SK-N-SH (cell line): Measurements from ENCODE around the gene KLF15. TPM values are rescaled to one million over a fixed set of nuclear protein-coding genes. Genes with fewer than 3 reads are reported as not detected.

Experiments used
- CTCF ChIA-PET: fragments of 300-600, 350-600 bp; formaldehyde crosslinking; extraction: SDS; loops from one replicate; lab custom pipeline; 2021; lab: Yijun Ruan, JAX
- POLR2A ChIA-PET: fragments of 350-600 bp; sonication (Branson Sonifier 250); formaldehyde crosslinking; extraction: SDS; loops from one replicate; lab custom pipeline; 2020; ENCODE audit warnings: antibody characterized with exemption, inconsistent platforms; lab: Yijun Ruan, JAX
- DNase-seq: peaks from one replicate; pipeline ENCODE4 v3.0.0; 2012
- H2AFZ ChIP-seq: fragments of 200-600 bp; sonication (generic); 2 replicates; pipeline ENCODE4 v1.8.1; 2016; ENCODE audit warnings: antibody characterized with exemption, mild to moderate bottlenecking, low read depth
- H3F3A ChIP-seq: fragments of 200-600 bp; sonication (generic); replicated peaks from 2 replicates; pipeline ENCODE3; 2016; ENCODE audit warnings: antibody characterized with exemption, mild to moderate bottlenecking; ENCODE audit not compliant: insufficient read depth
- H3K27ac ChIP-seq, 2 experiments: fragments of 200-500 bp in 1 of 2; fragments of 200-600 bp in 1 of 2; sonication (Bioruptor generic) in 1 of 2; sonication (generic), shearing (Covaris generic) in 1 of 2; 2 replicates each; pipeline versions ENCODE4 v1.5.1 to v1.6.1; 2014 to 2016; ENCODE audit warnings: low read depth in 2 of 2, inconsistent platforms in 1 of 2, low read length in 1 of 2, mild to moderate bottlenecking in 1 of 2, mixed read lengths in 1 of 2
- H3K27me3 ChIP-seq: fragments of 200-600 bp; sonication (generic), shearing (Covaris generic); 2 replicates; pipeline ENCODE4 v1.6.1; 2016; ENCODE audit warnings: mixed run types; ENCODE audit not compliant: insufficient read depth
- H3K36me3 ChIP-seq, 2 experiments: fragments of 200-500 bp in 1 of 2; fragments of 200-600 bp in 1 of 2; sonication (Bioruptor generic) in 1 of 2; sonication (generic) in 1 of 2; replicated peaks in 1 of 2; 2 replicates each; pipeline versions ENCODE3 to v1.5.1; 2014 to 2016; ENCODE audit warnings: low read length in 1 of 2, mild to moderate bottlenecking in 1 of 2; ENCODE audit not compliant: insufficient read depth in 2 of 2, control insufficient read depth in 1 of 2
- H3K4me1 ChIP-seq, 2 experiments: fragments of 200-500 bp in 1 of 2; fragments of 200-600 bp in 1 of 2; sonication (Bioruptor generic) in 1 of 2; sonication (generic), shearing (Covaris generic) in 1 of 2; 2 replicates each; pipeline versions ENCODE4 v1.5.1 to v1.6.1; 2014 to 2016; ENCODE audit warnings: low read depth in 1 of 2, low read length in 1 of 2, mixed run types in 1 of 2; ENCODE audit not compliant: insufficient read depth in 2 of 2, control insufficient read depth in 1 of 2
- H3K4me2 ChIP-seq: fragments of 200-600 bp; sonication (generic), shearing (Covaris generic); 2 replicates; pipeline ENCODE4 v1.6.1; 2017; ENCODE audit warnings: mixed run types
- H3K4me3 ChIP-seq, 2 experiments: fragments of 200-500 bp in 1 of 2; fragments of 200-600 bp in 1 of 2; sonication (Bioruptor generic) in 1 of 2; sonication (generic), shearing (Covaris generic) in 1 of 2; 2 replicates each; pipeline versions ENCODE4 v1.5.1 to v1.8.1; 2014 to 2016; ENCODE audit warnings: low read depth in 2 of 2, inconsistent platforms in 1 of 2, low read length in 1 of 2, mild to moderate bottlenecking in 1 of 2, mixed read lengths in 1 of 2, moderate library complexity in 1 of 2
- H3K79me2 ChIP-seq: fragments of 200-600 bp; sonication (generic); 2 replicates; pipeline ENCODE4 v1.8.1; 2017; ENCODE audit warnings: mild to moderate bottlenecking; ENCODE audit not compliant: insufficient read depth
- H3K9ac ChIP-seq: fragments of 200-600 bp; sonication (generic); 2 replicates; pipeline ENCODE4 v1.6.1; 2017; ENCODE audit warnings: mixed run types
- H3K9me2 ChIP-seq: fragments of 200-600 bp; sonication (generic); 2 replicates; pipeline ENCODE4 v1.6.1; 2017; ENCODE audit warnings: mixed run types
- H3K9me3 ChIP-seq: fragments of 200-600 bp; sonication (generic); 2 replicates; pipeline ENCODE4 v1.6.1; 2017; ENCODE audit warnings: mixed run types, mild to moderate bottlenecking, moderate library complexity
- H4K20me1 ChIP-seq: fragments of 200-600 bp; sonication (generic); 2 replicates; pipeline ENCODE4 v1.6.1; 2017; ENCODE audit warnings: mild to moderate bottlenecking, mixed run types; ENCODE audit not compliant: insufficient read depth
- EP300 ChIP-seq, 2 experiments: IDR thresholded peaks; 2 replicates each; pipeline versions ENCODE4 v1.4.0 to v1.6.1; 2012; ENCODE audit warnings: borderline replicate concordance in 1 of 2, low read depth in 1 of 2, low read length in 1 of 2
- EZH2phosphoT487 ChIP-seq: fragments of 200-600 bp; sonication (generic); IDR thresholded peaks from 2 replicates; pipeline ENCODE4 v1.6.1; 2017; ENCODE audit warnings: low read depth, mixed run types, mild to moderate bottlenecking, antibody characterized with exemption, moderate library complexity, borderline replicate concordance
- FOSL2 ChIP-seq: IDR thresholded peaks from 2 replicates; pipeline ENCODE4 v1.4.0; 2012; ENCODE audit warnings: low read depth, mild to moderate bottlenecking, moderate library complexity, borderline replicate concordance
- IRF3 ChIP-seq: fragments of 150-350 bp; IDR thresholded peaks from 2 replicates; pipeline ENCODE4 v1.6.1; 2016; ENCODE audit warnings: mild to moderate bottlenecking, low read depth, low read length
- MAX ChIP-seq: IDR thresholded peaks from 2 replicates; pipeline ENCODE4 v1.4.0; 2012; ENCODE audit warnings: low read depth
- MEF2A ChIP-seq: IDR thresholded peaks from 2 replicates; pipeline ENCODE4 v1.4.0; 2012; ENCODE audit warnings: low read depth, borderline replicate concordance
- NRF1 ChIP-seq: IDR thresholded peaks from 2 replicates; pipeline ENCODE4 v1.6.1; 2012; ENCODE audit warnings: low read depth, mild to moderate bottlenecking, low read length
- POLR2AphosphoS5 ChIP-seq: IDR thresholded peaks from 2 replicates; pipeline ENCODE4 v1.6.1; 2012; ENCODE audit warnings: low read depth, low read length
- RAD21 ChIP-seq: IDR thresholded peaks from 2 replicates; pipeline ENCODE4 v1.6.1; 2012; ENCODE audit warnings: mild to moderate bottlenecking, low read length
- RFX5 ChIP-seq: IDR thresholded peaks from 2 replicates; pipeline ENCODE4 v1.6.1; 2012; ENCODE audit warnings: mild to moderate bottlenecking, improper control_type of control experiment, low read length
- SIN3A ChIP-seq: IDR thresholded peaks from 2 replicates; pipeline ENCODE4 v1.6.1; 2012; ENCODE audit warnings: low read depth, mild to moderate bottlenecking, low read length, moderate library complexity, borderline replicate concordance
- TCF12 ChIP-seq: IDR thresholded peaks from 2 replicates; pipeline ENCODE4 v1.4.0; 2012
- WGBS: methylation state at CpG from one replicate; pipeline ENCODE4 v1.1.6; 2017; ENCODE audit warnings: low lambda C conversion rate; 5-methylcytosine and 5-hydroxymethylcytosine counted together
- polyA plus RNA-seq, 3 experiments: library from polyadenylated mRNA; depleted of rRNA; stranded (reverse); fragments of >200 nt; gene quantifications; 2 replicates each; pipeline ENCODE4 v1.2.3, GENCODE V29; 2012

The KLF15 gene
- polyA plus RNA-seq, 1 of the 3 experiments (the other 2 are of a cell fraction): 0.28 TPM

GRCh38 chr3:126376444-126376843 lies 19.2 kb upstream of the KLF15 start:
- ChIA-PET POLR2A (no interaction called here), CTCF (interaction anchor here (1.0 to 5.3 kb wide), 2 partner anchors 13 to 178 kb away, joined by 3 to 30 read pairs; no protein-coding TSS in a partner anchor)
- no peaks in the 10 kb centered on the region for H3K9me3 ChIP-seq
- H3K27ac ChIP-seq: no peak overlapping the region; a peak in 1 of 4 replicates
- 26% methylated on average over 3 of the region's 3 CpGs for WGBS
- H3K4me3 ChIP-seq: no peak overlapping the region
- H3K4me2 ChIP-seq: no peak overlapping the region
- H3K9ac ChIP-seq: no peak overlapping the region
- H3K27me3 ChIP-seq: peaks cover 8% of the 10 kb centered on the region; the same call in 1 of the 2 replicates
- peaks cover 0 to 21% of the 10 kb centered on the region in 2 experiments; a peak in 1 of 4 replicates for H3K4me1 ChIP-seq
- no peaks in the 10 kb centered on the region for H3K79me2 ChIP-seq
- no peaks in the 10 kb centered on the region for H3K36me3 ChIP-seq
- H4K20me1 ChIP-seq: no peaks in the 10 kb centered on the region
- H2AFZ ChIP-seq: no peak overlapping the region
- no peaks in the 10 kb centered on the region for H3K9me2 ChIP-seq
- no peak for TF ChIP-seq TCF12
- H3F3A ChIP-seq: no peaks in the 10 kb centered on the region
- no peak for DNase-seq

- Histone ChIP-seq H3K4me2 (no peak overlapping the region), H3K36me3 (no peaks in the 10 kb centered on the region), H3K79me2 (no peaks in the 10 kb centered on the region), H3K9me3 (no peaks in the 10 kb centered on the region), H3K9me2 (no peaks in the 10 kb centered on the region), H3K4me3 (no peak overlapping the region), H4K20me1 (no peaks in the 10 kb centered on the region), H3F3A (no peaks in the 10 kb centered on the region), H2AFZ (no peak overlapping the region), H3K9ac (no peak overlapping the region), H3K27me3 (peaks cover 8% of the 10 kb centered on the region; the same call in 1 of the 2 replicates), H3K27ac (no peak overlapping the region; a peak in 1 of 4 replicates), H3K4me1 (peaks cover 0 to 21% of the 10 kb centered on the region in 2 experiments; a peak in 1 of 4 replicates)
- ChIA-PET POLR2A (no interaction called here), CTCF (interaction anchor here (1.0 to 2.0 kb wide), 2 partner anchors 16 to 177 kb away, joined by 3 to 5 read pairs; no protein-coding TSS in a partner anchor)
- TF ChIP-seq RAD21: no peak
- TF ChIP-seq RFX5: no peak
- no peak for TF ChIP-seq FOSL2
- no peak for TF ChIP-seq IRF3
- TF ChIP-seq EP300 (IDR thresholded peaks at IDR 0.05; ENCODE audit: borderline replicate concordance in 1 of 2, low read depth in 1 of 2, low read length in 1 of 2): no peak
- 20% methylated on average over 2 of the region's 13 CpGs for WGBS
- no peak for DNase-seq
Measured at GRCh38 chr3:126375835-126376331, 18.7 kb upstream of the KLF15 start.

- WGBS: 62% methylated on average over 19 of the region's 21 CpGs
- no peak for DNase-seq
Measured at GRCh38 chr3:126373682-126374601, 16.7 kb upstream of the KLF15 start.

More at GRCh38 chr3:126373682-126374601, 16.7 kb upstream of the KLF15 start:
- Histone ChIP-seq H3K27me3 (peaks cover 8% of the 10 kb centered on the region; the same call in 1 of the 2 replicates), H3K9me2 (no peaks in the 10 kb centered on the region), H3K79me2 (no peaks in the 10 kb centered on the region), H2AFZ (no peak overlapping the region), H3K9ac (no peak overlapping the region), H4K20me1 (no peaks in the 10 kb centered on the region), H3K36me3 (no peaks in the 10 kb centered on the region), H3K4me2 (no peak overlapping the region), H3F3A (no peaks in the 10 kb centered on the region), H3K4me3 (no peak overlapping the region), H3K4me1 (peaks cover 0 to 21% of the 10 kb centered on the region in 2 experiments; a peak in 1 of 4 replicates), H3K27ac (no peak overlapping the region; a peak in 1 of 4 replicates), H3K9me3 (no peaks in the 10 kb centered on the region)
- ChIA-PET CTCF (interaction anchor here (1.9 to 2.0 kb wide), 2 partner anchors 18 to 240 kb away, joined by 5 to 7 read pairs; no protein-coding TSS in a partner anchor), POLR2A (no interaction called here)
- TF ChIP-seq MAX (no peak), EZH2phosphoT487 (no peak), MEF2A (no peak), NRF1 (no peak), SIN3A (no peak), FOSL2 (no peak), POLR2AphosphoS5 (no peak)
